ENCODE results near the gene TTYH3.

- TF ChIP-seq CTCF (conservative IDR thresholded peaks at IDR 0.05 in 1 of 2, IDR thresholded peaks at IDR 0.05 in 1 of 2; ENCODE audit: extremely low read depth in 1 of 2, insufficient read depth in 1 of 2, low read depth in 1 of 2, low read length in 2 of 2) (peak; percentile 5 to 31), EZH2 (IDR thresholded peaks at IDR 0.05; ENCODE audit: borderline replicate concordance, low read length) (no peak)
Observed at GRCh38 chr7:2660359-2661095, 28.7 kb downstream of the TTYH3 start.

All from mammary epithelial cell (primary cell).